Right renal cortex interstitium (tissue), 3 donors: ENCODE data around the gene TMEM87B. TPM values are rescaled to one million over a fixed set of nuclear protein-coding genes. Genes with fewer than 3 reads are reported as not detected.

Source experiments
- DNase-seq, 3 donors: peaks; one replicate each; pipeline ENCODE4 v3.0.0-alpha.2; 2013; ENCODE audit warnings: low read depth in 3 of 3, low spot score in 2 of 3
- polyA plus RNA-seq, 3 donors: library from polyadenylated mRNA; unstranded; fragments of 120-200 nt; gene quantifications; one replicate each; pipeline ENCODE4 v1.2.1, GENCODE V29; 2013; ENCODE audit not compliant: insufficient read length in 3 of 3

TMEM87B gene
- polyA plus RNA-seq, 3 donors = 22.6 to 25.1 (median 24.6) TPM

DNA sequence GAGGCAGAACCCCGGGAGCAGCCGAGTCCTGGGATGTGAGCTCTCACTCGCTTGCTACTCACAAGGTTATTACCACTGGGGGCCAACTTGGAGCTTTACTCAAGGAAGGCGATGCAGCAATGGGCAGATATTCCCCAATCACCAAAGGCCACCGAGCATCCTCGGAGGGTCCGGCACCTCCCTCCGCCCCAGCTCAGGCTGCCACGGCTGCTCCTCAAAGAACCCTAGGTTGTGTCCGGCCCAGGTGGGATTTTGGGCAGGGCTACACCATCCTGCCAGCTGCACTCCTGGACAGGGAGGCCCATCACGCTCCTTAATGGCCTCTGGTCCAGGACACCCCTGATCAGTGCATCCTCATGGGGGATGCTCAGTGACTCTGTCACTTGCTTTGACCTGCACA, 107.9 kb downstream of the TMEM87B start:
- DNase-seq = no peak

DNA sequence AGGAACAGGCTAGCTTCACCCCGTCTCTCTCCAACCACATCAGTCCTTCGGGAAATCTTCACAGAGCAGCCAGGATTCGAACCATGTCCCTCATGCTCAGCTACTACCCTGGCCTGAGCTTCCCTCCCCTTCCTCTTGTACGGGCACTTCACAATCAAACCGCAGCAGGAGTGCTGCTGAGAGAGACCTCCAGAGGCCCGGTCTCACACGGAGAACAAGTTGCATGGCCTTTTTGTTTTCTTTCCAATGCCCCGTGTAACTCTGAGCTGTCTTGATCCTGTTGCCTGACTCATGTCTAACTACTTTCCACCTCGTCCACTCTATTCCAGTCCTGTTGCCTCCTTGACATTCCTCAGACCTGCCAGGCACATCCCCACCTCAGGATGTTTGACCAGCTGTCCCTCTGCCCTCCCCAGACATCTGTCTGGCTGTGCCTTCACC, 108.5 kb downstream of the TMEM87B start:
- no peak for DNase-seq

DNA sequence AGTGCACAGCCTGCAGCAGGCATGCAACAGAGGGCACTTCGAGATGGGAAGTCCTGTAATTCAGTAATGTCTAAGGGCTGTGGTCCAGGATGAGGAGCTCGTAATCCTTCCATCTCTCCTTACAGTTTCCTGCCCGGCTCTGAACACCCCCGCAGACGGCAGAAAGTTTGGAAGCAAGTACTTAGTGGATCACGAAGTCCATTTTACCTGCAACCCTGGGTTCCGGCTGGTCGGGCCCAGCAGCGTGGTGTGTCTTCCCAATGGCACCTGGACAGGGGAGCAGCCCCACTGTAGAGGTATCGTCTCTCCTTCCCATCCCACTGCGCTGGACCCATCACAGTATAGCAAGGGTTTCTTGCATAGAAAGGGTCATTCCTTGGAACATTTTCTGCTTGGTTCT, 109.8 kb downstream of the TMEM87B start:
- no peak for DNase-seq

DNA sequence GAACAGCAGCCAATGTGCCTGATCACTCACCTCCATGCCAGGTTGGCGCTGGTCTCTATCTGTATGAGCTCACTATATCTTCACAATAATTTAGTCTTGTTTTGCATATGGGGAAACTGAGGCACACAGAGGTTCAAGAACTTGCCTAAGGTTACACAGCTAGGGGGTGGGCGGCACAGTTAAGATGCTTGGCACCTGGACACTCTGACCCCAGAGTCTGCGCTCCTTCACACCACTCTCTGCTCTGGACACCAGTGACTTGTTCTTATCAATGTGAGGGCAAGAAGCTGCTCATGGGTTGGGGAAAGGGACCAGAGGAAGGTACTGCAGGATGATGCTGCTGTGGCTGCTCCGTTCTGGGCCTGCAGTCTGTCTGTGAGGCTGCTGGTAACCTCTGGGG, 110.2 kb downstream of the TMEM87B start:
- no peak for DNase-seq

DNA sequence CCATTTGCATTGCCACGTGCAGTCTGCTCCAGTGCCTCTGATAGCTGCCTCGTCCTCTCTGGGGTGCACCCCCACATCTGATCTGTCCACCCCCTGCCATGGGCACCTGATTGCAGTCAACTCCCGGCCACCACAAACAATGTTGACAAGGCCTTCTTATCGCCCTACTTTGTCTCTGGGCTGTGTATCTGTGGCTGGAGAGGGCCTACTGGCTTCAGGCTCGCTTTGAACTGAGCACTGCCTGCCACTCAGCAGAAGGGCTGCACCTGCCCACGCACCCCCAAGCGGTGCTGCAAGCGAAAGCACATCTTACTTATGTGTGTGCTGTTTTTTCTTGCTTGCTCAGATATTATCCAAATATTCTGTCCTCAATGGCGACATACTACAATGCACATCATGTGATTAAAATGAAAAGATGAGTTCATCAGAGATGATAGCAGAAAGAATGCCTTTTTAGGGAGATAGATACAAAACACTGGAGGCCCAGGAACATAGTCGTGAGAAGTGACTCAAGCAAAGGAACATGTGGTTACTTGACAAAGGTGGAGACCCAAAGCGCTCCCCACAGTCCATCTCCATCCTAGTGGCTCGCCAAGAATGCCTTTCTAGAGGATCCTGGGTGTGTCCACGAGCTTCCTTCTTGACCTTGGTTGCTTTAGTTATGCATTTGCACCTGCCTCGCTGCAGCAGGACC, 111.9 kb downstream of the TMEM87B start:
- DNase-seq = no peak

DNA sequence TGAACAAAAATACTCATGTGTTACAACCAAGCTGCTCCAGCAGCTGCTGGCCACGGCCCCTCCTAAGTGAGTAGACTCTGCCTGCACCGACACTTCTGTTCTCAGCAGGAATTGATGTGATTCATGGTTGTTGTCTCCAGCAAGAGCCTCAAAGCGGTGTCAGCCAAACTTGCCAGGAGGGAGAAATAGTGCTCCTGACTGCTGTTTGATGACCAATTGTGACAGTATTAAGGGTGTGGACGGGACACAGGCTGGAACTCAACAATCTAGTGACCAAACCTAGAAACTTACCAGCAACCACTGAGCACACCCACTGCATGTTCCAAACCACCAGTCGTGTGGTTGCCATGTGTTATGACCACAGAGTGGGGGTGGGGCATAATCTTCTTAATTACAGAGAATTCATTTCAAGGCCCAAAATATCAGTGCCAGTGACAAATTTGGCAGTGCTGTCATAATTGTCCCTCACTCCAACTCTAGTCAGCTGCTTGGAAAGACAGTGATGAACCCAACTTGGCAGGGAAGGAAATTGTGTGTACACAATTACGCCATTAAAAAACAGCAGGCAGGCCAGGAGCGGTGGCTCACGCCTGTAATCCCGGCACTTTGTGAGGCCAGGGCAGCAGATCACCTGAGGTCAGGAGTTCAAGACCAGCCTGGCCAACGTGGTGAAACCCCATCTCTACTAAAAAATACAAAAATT, 113.5 kb downstream of the TMEM87B start:
- DNase-seq = no peak

Other genes starting within 250 kb of the TMEM87B start
- 10 to 100 TPM; 31.1 to 38.3 (median 33.7) TPM for gene ANAPC1, start 171.1 kb upstream of the TMEM87B start, polyA plus RNA-seq
- 10 to 100 TPM; 21.2 to 24.5 (median 21.9) TPM for gene MERTK, start 156.7 kb upstream of the TMEM87B start, polyA plus RNA-seq
- gene FBLN7, start 83.1 kb downstream of the TMEM87B start, polyA plus RNA-seq = 10 to 100 TPM in 2 of 3 donors, 1 to 10 TPM in 1; 9.8 to 13.2 (median 12.5) TPM
- gene ZC3H8, start 199.8 kb downstream of the TMEM87B start, polyA plus RNA-seq = 10 to 100 TPM; 15.3 to 18.4 (median 17.5) TPM
- 10 to 100 TPM in 1 of 3 donors, 1 to 10 TPM in 2; 9.6 to 10.5 (median 9.7) TPM for gene ZC3H6, start 220.3 kb downstream of the TMEM87B start, polyA plus RNA-seq